ENCODE results near the gene UBE2M. TPM values are rescaled to one million over a fixed set of nuclear protein-coding genes. Genes with fewer than 3 reads are reported as not detected.

The UBE2M gene
- polyA plus RNA-seq, 1 experiment = 82.5 TPM

GRCh38 chr19:58572818-58573657 lies 14.6 kb upstream of the UBE2M start, which contains the start of gene MZF1:
TSS of gene MZF1 (minus strand) at chr19:58573335. CDS start at chr19:58571389, 1,946 bp downstream.
- H3K27ac ChIP-seq (ENCODE audit: low read depth, low read length) = peak within 1 kb of the TSS; percentile 94
- H3K9me3 ChIP-seq (ENCODE audit: control insufficient read depth, insufficient read depth, low read length) = no peaks in the 10 kb centered on the region; the same call in 1 of the 2 replicates
- peak within 1 kb of the TSS; percentile 96 for H3K4me3 ChIP-seq (ENCODE audit: low read depth, low read length)
- 0 out of 2 replicates have a peak, but pooled peaks have one; percentile 25 for TF ChIP-seq CTCF (IDR thresholded peaks at IDR 0.05; ENCODE audit: low read depth, low read length)
- H3K27me3 ChIP-seq (ENCODE audit: control insufficient read depth, insufficient read depth, low read length) = no peaks in the 10 kb centered on the region
- ChIA-PET POLR2A (interaction anchor here (1.3 to 2.4 kb wide), 2 partner anchors 14 to 53 kb away, joined by 3 to 12 read pairs; partner anchors contain the start of genes UBE2M and ZBTB45), CTCF (no interaction called here)
- peak; percentile 100 for DNase-seq (ENCODE audit: low read depth, low spot score)

- ChIA-PET CTCF (no interaction called here), POLR2A (interaction anchor here (0.6 to 2.4 kb wide), 4 partner anchors 10 to 971 kb away, joined by 3 to 12 read pairs (median 3); partner anchors contain the start of genes UBE2M and ZBTB45)
- TF ChIP-seq CTCF (IDR thresholded peaks at IDR 0.05; ENCODE audit: low read depth, low read length) = no peak
Observed at GRCh38 chr19:58572026-58572817, 13.8 kb upstream of the UBE2M start.

GRCh38 chr19:58571575-58571947 lies 13.2 kb upstream of the UBE2M start:
- TF ChIP-seq CTCF (IDR thresholded peaks at IDR 0.05; ENCODE audit: low read depth, low read length) = no peak
- no peaks in the 10 kb centered on the region; the same call in 1 of the 2 replicates for H3K9me3 ChIP-seq (ENCODE audit: control insufficient read depth, insufficient read depth, low read length)
- no peak for DNase-seq (ENCODE audit: low read depth, low spot score)
- H3K27ac ChIP-seq (ENCODE audit: low read depth, low read length) = no peak overlapping the region
- no peaks in the 10 kb centered on the region for H3K27me3 ChIP-seq (ENCODE audit: control insufficient read depth, insufficient read depth, low read length)
- H3K4me3 ChIP-seq (ENCODE audit: low read depth, low read length) = no peak overlapping the region
- CTCF ChIA-PET = interaction anchor here (0.7 kb wide), 1 partner anchor 27 kb away, joined by 3 read pairs; no protein-coding TSS in a partner anchor
- POLR2A ChIA-PET = interaction anchor here (0.6 to 2.4 kb wide), 4 partner anchors 9 to 970 kb away, joined by 3 to 12 read pairs (median 3); partner anchors contain the start of genes UBE2M and ZBTB45

More at GRCh38 chr19:58572026-58572817, 13.8 kb upstream of the UBE2M start:
- DNase-seq (ENCODE audit: low read depth, low spot score) = no peak
- Histone ChIP-seq H3K9me3 (ENCODE audit: control insufficient read depth, insufficient read depth, low read length) (no peaks in the 10 kb centered on the region; the same call in 1 of the 2 replicates), H3K27me3 (ENCODE audit: control insufficient read depth, insufficient read depth, low read length) (no peaks in the 10 kb centered on the region), H3K27ac (ENCODE audit: low read depth, low read length) (peak overlapping the region; percentile 94), H3K4me3 (ENCODE audit: low read depth, low read length) (peak overlapping the region; percentile 96)

GRCh38 chr19:58570770-58571574 lies 12.6 kb upstream of the UBE2M start:
- H3K9me3 ChIP-seq (ENCODE audit: control insufficient read depth, insufficient read depth, low read length) = no peaks in the 10 kb centered on the region; the same call in 1 of the 2 replicates
- DNase-seq (ENCODE audit: low read depth, low spot score) = no peak
- no peak for TF ChIP-seq CTCF (IDR thresholded peaks at IDR 0.05; ENCODE audit: low read depth, low read length)
- CTCF ChIA-PET = interaction anchor here (0.6 to 0.7 kb wide), 2 partner anchors 26 to 189 kb away, joined by 3 read pairs; no protein-coding TSS in a partner anchor
- POLR2A ChIA-PET = interaction anchor here (0.6 to 2.4 kb wide), 3 partner anchors 8 to 969 kb away, joined by 3 to 12 read pairs (median 3); partner anchors contain the start of gene UBE2M
- H3K27ac ChIP-seq (ENCODE audit: low read depth, low read length) = no peak overlapping the region
- H3K27me3 ChIP-seq (ENCODE audit: control insufficient read depth, insufficient read depth, low read length) = no peaks in the 10 kb centered on the region
- H3K4me3 ChIP-seq (ENCODE audit: low read depth, low read length) = no peak overlapping the region
